ENCODE data around the gene PDX1. TPM values are rescaled to one million over a fixed set of nuclear protein-coding genes. Genes with fewer than 3 reads are reported as not detected.

The PDX1 gene
- total and polyA plus RNA-seq, 2 of the 13 experiments (the other 11 are each of a cell fraction or from before 2014, with no cell fraction given), result 0.07 TPM; not detected in 1

GRCh38 chr13:27960362-27961226, 40.8 kb downstream of the PDX1 start (continued):
- TF ChIP-seq ZBED4 (CRISPR knock-in tag; IDR thresholded peaks at IDR 0.05; ENCODE audit: borderline replicate concordance), result peak; percentile 47; the same call in 1 of the 2 replicates
- TF ChIP-seq SALL2 (CRISPR knock-in tag; IDR thresholded peaks at IDR 0.05), result 0 out of 2 replicates have a peak, but pooled peaks have one; percentile 40
- 0 out of 2 replicates have a peak, but pooled peaks have one; percentile 44 for TF ChIP-seq KLF9 (CRISPR knock-in tag; IDR thresholded peaks at IDR 0.05; ENCODE audit: low read depth)
- TF ChIP-seq MIER2 (CRISPR knock-in tag; IDR thresholded peaks at IDR 0.05), result peak; percentile 64
- TF ChIP-seq DMAP1 (CRISPR knock-in tag; IDR thresholded peaks at IDR 0.05), result peak; percentile 54
- 0 out of 2 replicates have a peak, but pooled peaks have one; percentile 65 for TF ChIP-seq ZSCAN31 (CRISPR knock-in tag; IDR thresholded peaks at IDR 0.05; ENCODE audit: low read depth)
- TF ChIP-seq TEAD3 (CRISPR knock-in tag; optimal IDR thresholded peaks at IDR 0.05; ENCODE audit: borderline replicate concordance), result peak; percentile 79
- TF ChIP-seq MAFK (conservative IDR thresholded peaks at IDR 0.05 in 1 of 2, IDR thresholded peaks at IDR 0.05 in 1 of 2; ENCODE audit: low read length in 2 of 2), result no peak
- TF ChIP-seq ZNF33B (CRISPR knock-in tag; IDR thresholded peaks at IDR 0.05), result 0 out of 2 replicates have a peak, but pooled peaks have one; percentile 7
- peak; percentile 79; the same call in 1 of the 2 replicates for TF ChIP-seq CC2D1A (CRISPR knock-in tag; IDR thresholded peaks at IDR 0.05)
- 0 out of 2 replicates have a peak, but pooled peaks have one; percentile 57 for TF ChIP-seq STAT6 (CRISPR knock-in tag; IDR thresholded peaks at IDR 0.05; ENCODE audit: borderline replicate concordance)
- peak; percentile 63; the same call in 1 of the 2 replicates for TF ChIP-seq PHF8 (CRISPR knock-in tag; IDR thresholded peaks at IDR 0.05)
- TF ChIP-seq ZNF724P (CRISPR knock-in tag; IDR thresholded peaks at IDR 0.05; ENCODE audit: borderline replicate concordance), result peak; percentile 81; the same call in 1 of the 2 replicates
- peak; percentile 82 for TF ChIP-seq ONECUT2 (CRISPR knock-in tag; IDR thresholded peaks at IDR 0.05)
- no peak for TF ChIP-seq GZF1 (CRISPR knock-in tag; IDR thresholded peaks at IDR 0.05)
- TF ChIP-seq AHR (CRISPR knock-in tag; IDR thresholded peaks at IDR 0.05), result peak; percentile 75; the same call in 1 of the 2 replicates
- TF ChIP-seq HDAC1 (CRISPR knock-in tag; IDR thresholded peaks at IDR 0.05), result peak; percentile 97
- TF ChIP-seq ZNF225 (CRISPR knock-in tag; IDR thresholded peaks at IDR 0.05), result 0 out of 2 replicates have a peak, but pooled peaks have one; percentile 42
- peak; percentile 68; the same call in 1 of the 2 replicates for TF ChIP-seq ZBTB37 (CRISPR knock-in tag; IDR thresholded peaks at IDR 0.05)
